EL (cell line): ENCODE measurements around the gene OR51B6.
"Not testable (repeated sequence)": the region's sequence is repeated elsewhere in the genome, so short reads cannot be mapped to it uniquely, and the experiment has no call there.

Experiments
- DNase-seq: peaks from one replicate; pipeline ENCODE4 v3.0.0-alpha.2; 2016

OR51B6 gene

GRCh38 chr11:5351208-5351607 is at the start of gene OR51B6:
TSS of gene OR51B6 (plus strand) at chr11:5351508. CDS start at chr11:5351508, 0 bp downstream.
- DNase-seq = no peak

- DNase-seq = no peak
Measured at GRCh38 chr11:5301846-5302245, 49.5 kb upstream of the OR51B6 start, which contains the start of gene OR51B4. TSS of gene OR51B4 (minus strand) at chr11:5301946. CDS start at chr11:5301946, 0 bp downstream.

GRCh38 chr11:5303626-5304025 is 47.7 kb upstream of the OR51B6 start:
- DNase-seq = no peak

- DNase-seq = peak; percentile 24
Measured at GRCh38 chr11:5304046-5304445, 47.3 kb upstream of the OR51B6 start.

GRCh38 chr11:5307256-5308019 is 43.9 kb upstream of the OR51B6 start:
- DNase-seq = no peak

- no peak for DNase-seq
Measured at GRCh38 chr11:5310423-5310822, 40.9 kb upstream of the OR51B6 start.

GRCh38 chr11:5313326-5314023 is 37.8 kb upstream of the OR51B6 start:
- DNase-seq = not testable (repeated sequence)

- no peak for DNase-seq
Measured at GRCh38 chr11:5317292-5317691, 34.0 kb upstream of the OR51B6 start.

GRCh38 chr11:5324197-5324596 is 27.1 kb upstream of the OR51B6 start, which contains the start of gene OR51B2:
TSS of gene OR51B2 (minus strand) at chr11:5324297. CDS start at chr11:5324297, 0 bp downstream.
- DNase-seq = no peak

- DNase-seq = no peak
Measured at GRCh38 chr11:5335170-5335569, 16.1 kb upstream of the OR51B6 start.

- peak; percentile 48 for DNase-seq
Measured at GRCh38 chr11:5336331-5336730, 15.0 kb upstream of the OR51B6 start.

GRCh38 chr11:5337253-5337652 is 14.1 kb upstream of the OR51B6 start:
- not testable (repeated sequence) for DNase-seq

- DNase-seq = no peak
Measured at GRCh38 chr11:5339771-5340322, 11.5 kb upstream of the OR51B6 start.

GRCh38 chr11:5343474-5344335 is 7.6 kb upstream of the OR51B6 start, which contains the start of gene OR51B5:
TSS of gene OR51B5 (minus strand) at chr11:5343524. CDS start at chr11:5343524, 0 bp downstream.
- DNase-seq = peak; percentile 46

- DNase-seq = no peak
Measured at GRCh38 chr11:5345831-5346230, 5.5 kb upstream of the OR51B6 start.

- no peak for DNase-seq
Measured at GRCh38 chr11:5348551-5349194, 2.6 kb upstream of the OR51B6 start.

GRCh38 chr11:5349550-5349949 is 1.8 kb upstream of the OR51B6 start:
- DNase-seq = no peak

- DNase-seq = not testable (repeated sequence)
Measured at GRCh38 chr11:5356031-5356430, 4.7 kb downstream of the OR51B6 start.

- no peak for DNase-seq
Measured at GRCh38 chr11:5362017-5362625, 10.8 kb downstream of the OR51B6 start.

- peak; percentile 30 for DNase-seq
Measured at GRCh38 chr11:5363679-5364078, 12.4 kb downstream of the OR51B6 start.

- DNase-seq = peak; percentile 98
Measured at GRCh38 chr11:5364214-5364613, 12.9 kb downstream of the OR51B6 start.

- DNase-seq = not testable (repeated sequence)
Measured at GRCh38 chr11:5366365-5366764, 15.1 kb downstream of the OR51B6 start.
